DOHH2 (cell line): ENCODE results near the gene SHMT1.
"Not testable (repeated sequence)": the region's sequence is repeated elsewhere in the genome, so short reads cannot be mapped to it uniquely, and the experiment has no call there.

ENCODE experiments used
- H3F3A ChIP-seq: fragments of 200-600 bp; sonication (generic), shearing (Covaris generic); 2 replicates; pipeline ENCODE4 v1.6.0; 2016; ENCODE audit warnings: antibody characterized with exemption, mild to moderate bottlenecking; ENCODE audit not compliant: control insufficient read depth, insufficient read depth
- H3K27ac ChIP-seq: fragments of 200-600 bp; sonication (generic); 2 replicates; pipeline ENCODE4 v1.5.1; 2014; ENCODE audit warnings: low read depth, mild to moderate bottlenecking, low read length, moderate library complexity
- H3K27me3 ChIP-seq: fragments of 200-600 bp; sonication (generic); 2 replicates; pipeline ENCODE4 v1.6.1; 2014; ENCODE audit warnings: mild to moderate bottlenecking, low read length, mixed read lengths; ENCODE audit not compliant: control insufficient read depth
- H3K36me3 ChIP-seq: fragments of 200-600 bp; sonication (generic); 2 replicates; pipeline ENCODE4 v1.6.1; 2014; ENCODE audit warnings: mild to moderate bottlenecking, low read length, moderate library complexity, mixed read lengths; ENCODE audit not compliant: control insufficient read depth
- H3K4me1 ChIP-seq: fragments of 200-600 bp; sonication (generic); 2 replicates; pipeline ENCODE4 v1.6.1; 2014; ENCODE audit warnings: mild to moderate bottlenecking, low read length, mixed read lengths; ENCODE audit not compliant: control insufficient read depth
- H3K4me2 ChIP-seq: fragments of 200-600 bp; sonication (generic); 2 replicates; pipeline ENCODE4 v1.6.0; 2014; ENCODE audit warnings: mild to moderate bottlenecking, low read length, moderate library complexity
- H3K4me3 ChIP-seq: fragments of 200-600 bp; sonication (generic); 2 replicates; pipeline ENCODE4 v1.5.1; 2014; ENCODE audit warnings: mild to moderate bottlenecking, low read length, mixed read lengths
- H3K79me2 ChIP-seq: fragments of 200-600 bp; sonication (generic); 2 replicates; pipeline ENCODE4 v1.6.1; 2014; ENCODE audit warnings: mild to moderate bottlenecking, low read length, mixed read lengths; ENCODE audit not compliant: control insufficient read depth
- H3K9me2 ChIP-seq: fragments of 200-600 bp; sonication (generic); replicated peaks from 2 replicates; pipeline ENCODE4 v1.6.1; 2014; ENCODE audit warnings: mild to moderate bottlenecking, low read length, mixed read lengths; ENCODE audit not compliant: control insufficient read depth
- H3K9me3 ChIP-seq: fragments of 200-600 bp; sonication (generic); 2 replicates; pipeline ENCODE4 v1.6.1; 2014; ENCODE audit warnings: antibody characterized with exemption, low read length, mixed read lengths; ENCODE audit not compliant: control insufficient read depth, insufficient read depth
- H4K20me1 ChIP-seq: fragments of 200-600 bp; sonication (generic); 2 replicates; pipeline ENCODE4 v1.6.0; 2014; ENCODE audit warnings: low read depth, mild to moderate bottlenecking, antibody characterized with exemption, low read length, moderate library complexity; ENCODE audit not compliant: control insufficient read depth, insufficient read depth
- CTCF ChIP-seq: fragments of 200-600 bp; sonication (generic); IDR thresholded peaks from one replicate; pipeline ENCODE4 v1.5.1; 2014; ENCODE audit warnings: antibody characterized with exemption, mild to moderate bottlenecking, low read depth, low read length; ENCODE audit not compliant: poor library complexity, severe bottlenecking
- EZH2phosphoT487 ChIP-seq: fragments of 200-600 bp; sonication (generic); IDR thresholded peaks from 2 replicates; pipeline ENCODE4 v1.6.1; 2017; ENCODE audit warnings: borderline replicate concordance, mild to moderate bottlenecking, antibody characterized with exemption, low read length, moderate library complexity, mixed read lengths

Gene SHMT1

DNA sequence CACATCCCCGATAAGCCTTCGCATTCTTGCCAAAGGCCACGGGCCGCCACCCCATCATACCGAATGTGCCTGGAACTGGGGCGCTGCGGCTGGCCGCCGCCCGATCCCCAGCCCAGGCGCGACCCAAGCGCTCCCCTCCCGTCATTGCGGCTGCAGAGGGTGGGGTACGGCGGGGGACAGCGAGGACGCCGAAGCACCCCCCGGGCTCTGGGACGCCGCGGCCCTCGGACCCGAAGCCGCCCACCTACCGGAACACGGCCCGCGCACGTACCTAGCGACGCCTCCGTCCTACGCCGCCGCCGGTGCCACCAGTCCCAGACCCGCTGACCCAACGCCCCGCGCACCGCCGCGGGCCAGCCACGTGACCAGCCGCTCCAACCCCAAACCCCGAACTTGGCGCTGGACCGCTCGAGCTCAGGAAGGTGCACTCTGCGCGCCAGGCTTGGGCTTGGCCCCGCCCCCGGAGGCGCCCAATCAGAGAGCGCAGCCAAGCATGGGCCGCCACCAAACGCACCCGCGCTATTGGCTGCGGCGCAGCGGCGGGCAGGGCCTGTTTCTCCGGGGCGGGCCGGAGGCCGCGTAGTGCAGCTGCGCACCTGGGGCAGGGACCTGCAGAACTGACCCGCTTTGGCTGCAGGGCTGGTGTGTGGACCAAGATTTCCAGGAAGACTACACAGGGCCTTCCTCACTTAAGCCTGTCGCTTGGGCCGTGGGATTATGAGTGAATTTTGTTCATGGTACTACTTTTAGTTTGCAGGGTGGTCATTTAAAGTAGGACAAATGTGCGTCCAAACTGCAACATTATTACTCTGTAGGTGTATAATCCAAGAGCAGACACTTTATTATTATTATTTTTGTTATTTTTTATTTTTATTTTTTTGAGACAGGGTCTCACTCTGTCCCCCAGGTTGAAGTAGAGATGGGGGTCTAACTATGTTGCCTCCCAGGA is at the start of gene SHMT1:
Gene SHMT1 (minus strand): TSS at position 450 of the 949 bp plus-strand sequence. CDS start 7,569 bp downstream, outside the sequence.
- no peak for TF ChIP-seq CTCF
- no peak for TF ChIP-seq EZH2phosphoT487
- H3K27ac ChIP-seq = peak within 1 kb of the TSS; percentile 44
- H3F3A ChIP-seq = no peaks in the 10 kb centered on the region
- H3K79me2 ChIP-seq = peaks cover 47% of the 10 kb centered on the region
- peaks cover 11% of the 10 kb centered on the region for H3K4me1 ChIP-seq
- no peaks in the 10 kb centered on the region for H3K9me2 ChIP-seq
- H3K9me3 ChIP-seq = no peaks in the 10 kb centered on the region
- H3K4me3 ChIP-seq = peak within 1 kb of the TSS; percentile 94
- no peaks in the 10 kb centered on the region for H3K27me3 ChIP-seq
- H3K4me2 ChIP-seq = peak within 1 kb of the TSS; percentile 95
- H3K36me3 ChIP-seq = peaks cover 28% of the 10 kb centered on the region
- 0 out of 2 replicates have a peak, but pooled peaks cover 2% of the 10 kb centered on the region for H4K20me1 ChIP-seq

GRCh38 chr17:18412001-18412538 is 48.7 kb upstream of the SHMT1 start:
- Histone ChIP-seq H3K4me3 (peak overlapping the region; percentile 75), H3K27ac (peak overlapping the region; percentile 72), H3K4me1 (peaks cover 18% of the 10 kb centered on the region)
- H3K4me2 ChIP-seq, H3K9me3 ChIP-seq, H4K20me1 ChIP-seq, H3K9me2 ChIP-seq, H3F3A ChIP-seq, H3K79me2 ChIP-seq, H3K27me3 ChIP-seq, H3K36me3 ChIP-seq: not testable (repeated sequence)

GRCh38 chr17:18411377-18411864 is 48.1 kb upstream of the SHMT1 start:
- Histone ChIP-seq H3K4me3 (peak overlapping the region; percentile 75), H3K4me1 (peaks cover 18% of the 10 kb centered on the region), H3K27ac (peak overlapping the region; percentile 72), H3K4me2 (peak overlapping the region; percentile 37; the same call in 1 of the 2 replicates)
- not testable (repeated sequence) for H3K36me3 ChIP-seq, H4K20me1 ChIP-seq, H3K9me2 ChIP-seq, H3K79me2 ChIP-seq, H3K27me3 ChIP-seq, H3F3A ChIP-seq, H3K9me3 ChIP-seq

- H3K9me3 ChIP-seq, H3K36me3 ChIP-seq, H3F3A ChIP-seq, H3K27me3 ChIP-seq, H3K79me2 ChIP-seq, H3K9me2 ChIP-seq, H4K20me1 ChIP-seq: not testable (repeated sequence)
- Histone ChIP-seq H3K4me2 (peak overlapping the region; percentile 71), H3K4me3 (peak overlapping the region; percentile 75), H3K4me1 (peaks cover 18% of the 10 kb centered on the region), H3K27ac (peak overlapping the region; percentile 72)
Observed at GRCh38 chr17:18410736-18411135, 47.4 kb upstream of the SHMT1 start.

DNA sequence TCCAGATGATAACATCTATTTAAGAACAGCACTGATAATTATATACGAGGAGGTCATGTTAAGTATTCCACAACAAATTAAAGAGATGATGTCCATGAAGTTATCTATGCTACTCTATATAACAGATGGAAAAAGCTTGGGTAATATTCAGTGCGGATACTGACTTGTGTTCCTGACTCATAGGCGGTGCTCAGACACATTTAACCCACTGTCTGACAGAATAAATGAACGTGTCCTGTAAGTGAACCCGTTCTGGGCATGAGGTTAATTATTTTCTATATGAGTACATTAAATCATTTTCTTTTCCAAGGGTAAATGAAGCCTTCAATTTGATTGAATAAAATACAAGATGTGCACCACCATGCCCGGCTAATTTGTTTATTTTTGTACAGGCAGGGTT is 46.0 kb upstream of the SHMT1 start:
- H3K9me2 ChIP-seq, H3K36me3 ChIP-seq, H3F3A ChIP-seq, H4K20me1 ChIP-seq, H3K79me2 ChIP-seq, H3K27me3 ChIP-seq, H3K9me3 ChIP-seq: not testable (repeated sequence)
- Histone ChIP-seq H3K27ac (peak overlapping the region; percentile 37), H3K4me3 (peak overlapping the region; percentile 56), H3K4me1 (peaks cover 19% of the 10 kb centered on the region), H3K4me2 (peak overlapping the region; percentile 71)

DNA sequence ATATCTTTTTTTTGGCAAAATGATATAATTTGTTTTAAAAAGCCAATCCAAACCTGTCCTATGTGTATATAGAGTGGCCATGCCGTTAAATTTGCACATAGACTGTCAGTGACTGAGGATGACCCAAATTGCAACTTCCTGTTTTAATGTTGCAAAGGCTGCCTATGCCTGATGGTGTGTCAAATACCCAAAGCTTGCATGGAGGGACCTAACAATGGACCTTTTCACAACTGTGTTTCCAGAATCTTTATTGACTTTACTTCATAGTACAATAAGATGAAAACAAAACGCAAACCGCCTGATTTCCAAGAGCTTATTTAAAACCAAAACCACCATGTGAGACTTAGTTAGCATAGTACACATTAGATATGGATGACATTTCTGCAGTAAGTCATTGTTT is 45.6 kb upstream of the SHMT1 start:
- not testable (repeated sequence) for H3K27me3 ChIP-seq, H3F3A ChIP-seq, H4K20me1 ChIP-seq, H3K79me2 ChIP-seq, H3K9me3 ChIP-seq, H3K36me3 ChIP-seq, H3K9me2 ChIP-seq
- H3K27ac ChIP-seq = peak overlapping the region; percentile 37
- H3K4me1 ChIP-seq = peaks cover 22% of the 10 kb centered on the region
- peak overlapping the region; percentile 56 for H3K4me3 ChIP-seq
- H3K4me2 ChIP-seq = peak overlapping the region; percentile 71

DNA sequence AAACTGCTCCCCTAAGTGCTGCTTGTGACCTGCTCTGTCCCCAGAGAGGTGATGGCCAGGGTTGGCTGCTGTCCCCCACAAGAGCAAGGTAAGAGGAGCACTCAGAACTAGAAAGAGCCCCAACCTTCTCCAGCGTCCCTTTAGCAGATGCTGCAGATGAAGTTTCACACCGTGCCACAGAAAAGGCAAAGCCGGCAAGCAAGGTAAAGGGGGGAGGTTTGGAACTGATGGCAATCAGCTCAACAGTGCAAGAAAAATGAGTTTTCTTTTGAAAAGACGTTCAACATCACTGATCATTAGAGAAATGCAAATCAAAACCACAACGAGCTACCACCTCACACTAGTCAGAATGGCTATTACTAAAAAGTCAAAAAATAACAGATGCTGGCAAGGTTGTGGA is 40.3 kb upstream of the SHMT1 start:
- H3K36me3 ChIP-seq, H3K9me3 ChIP-seq, H3K9me2 ChIP-seq, H3F3A ChIP-seq, H4K20me1 ChIP-seq, H3K79me2 ChIP-seq, H3K27me3 ChIP-seq: not testable (repeated sequence)
- H3K4me2 ChIP-seq = peak overlapping the region; percentile 62
- peak overlapping the region; percentile 23 for H3K27ac ChIP-seq
- H3K4me1 ChIP-seq = peaks cover 20% of the 10 kb centered on the region
- H3K4me3 ChIP-seq = peak overlapping the region; percentile 51
